GM12878 (cell line): ENCODE data around the gene INPP5D. TPM values are rescaled to one million over a fixed set of nuclear protein-coding genes. Genes with fewer than 3 reads are reported as not detected.

Source experiments
- ATAC-seq: fragments of 200-7000 bp; cut with Tn5 transposase; 3 replicates; pipeline ENCODE4 v1.9.1; 2020; ENCODE audit warnings: mild to moderate bottlenecking, moderate library complexity
- BruUV-seq: library from RNA; stranded (reverse); fragments of 400-500 nt; replicated peaks from 2 replicates; lab custom pipeline; 2021; lab: Mats Ljungman, UMichigan
- CTCF ChIA-PET: fragments of 300-600 bp; sonication (Branson Sonifier 250); formaldehyde crosslinking; extraction: SDS; loops from one replicate; lab custom pipeline; 2021; ENCODE audit warnings: inconsistent platforms; lab: Yijun Ruan, JAX
- POLR2A ChIA-PET: fragments of 350-600 bp; formaldehyde crosslinking; extraction: SDS; loops from one replicate; lab custom pipeline; 2021; ENCODE audit warnings: inconsistent platforms; lab: Charles Lee
- RAD21 ChIA-PET: fragments of 300-600 bp; sonication (Branson Sonifier 250); formaldehyde crosslinking; loops from one replicate; lab custom pipeline; 2023; ENCODE audit warnings: antibody characterized with exemption; ENCODE audit not compliant: unreplicated experiment; lab: Charles Lee
- SMC1A ChIA-PET: fragments of 300-600 bp; sonication (Branson Sonifier 250); formaldehyde crosslinking; loops from one replicate; lab custom pipeline; 2023; ENCODE audit not compliant: unreplicated experiment, uncharacterized antibody; lab: Charles Lee
- DNase-seq: peaks from one replicate; pipeline ENCODE4 v3.0.0-alpha.2; 2011; ENCODE audit warnings: low read depth, low spot score
- FAIRE-seq: peaks from 3 replicates; lab custom pipeline; 2011; peaks lifted over from hg19 to GRCh38; lab: Jason Lieb, UNC
- H2AFZ ChIP-seq: 2 replicates; pipeline ENCODE4 v1.6.0; 2011; ENCODE audit warnings: low read depth, low read length, control low read depth; ENCODE audit not compliant: control insufficient read depth
- H3K27ac ChIP-seq: 2 replicates; pipeline ENCODE4 v1.5.1; 2011; ENCODE audit warnings: control low read depth; ENCODE audit not compliant: control insufficient read depth, insufficient read depth
- H3K27me3 ChIP-seq, 2 experiments: replicated peaks in 1 of 2; 2 replicates each; pipeline versions ENCODE4 v1.6.0 to v1.6.1; 2011; ENCODE audit warnings: low read length in 1 of 2; ENCODE audit not compliant: control insufficient read depth in 2 of 2, insufficient read depth in 2 of 2
- H3K36me3 ChIP-seq, 2 experiments: 2 replicates each; pipeline ENCODE4 v1.5.1; 2011; ENCODE audit warnings: low read length in 1 of 2; ENCODE audit not compliant: control insufficient read depth in 2 of 2, insufficient read depth in 2 of 2
- H3K4me1 ChIP-seq: 2 replicates; pipeline ENCODE4 v1.6.1; 2011; ENCODE audit warnings: mild to moderate bottlenecking, low read length, moderate library complexity, mixed read lengths; ENCODE audit not compliant: control insufficient read depth, insufficient read depth
- H3K4me2 ChIP-seq: 2 replicates; pipeline ENCODE4 v1.6.0; 2011; ENCODE audit warnings: control low read depth; ENCODE audit not compliant: control insufficient read depth, insufficient read depth
- H3K4me3 ChIP-seq: fragments of 200-600 bp; sonication (generic); 2 replicates; pipeline ENCODE4 v1.5.1; 2016
- H3K79me2 ChIP-seq: 2 replicates; pipeline ENCODE4 v1.6.0; 2011; ENCODE audit warnings: low read length; ENCODE audit not compliant: control insufficient read depth, insufficient read depth
- H3K9ac ChIP-seq: 2 replicates; pipeline ENCODE4 v1.8.0; 2011; ENCODE audit warnings: low read length, control low read depth, mixed read lengths; ENCODE audit not compliant: control insufficient read depth, insufficient read depth
- H3K9me3 ChIP-seq: replicated peaks from 3 replicates; pipeline ENCODE4 v1.5.1; 2011; ENCODE audit warnings: mild to moderate bottlenecking, low read length; ENCODE audit not compliant: control insufficient read depth, insufficient read depth
- H4K20me1 ChIP-seq: 2 replicates; pipeline ENCODE4 v1.6.0; 2011; ENCODE audit not compliant: control insufficient read depth, insufficient read depth
- CEBPB ChIP-seq, 2 experiments: fragments of 150-350 bp in 1 of 2; IDR thresholded peaks; 2 replicates each; pipeline ENCODE4 v1.6.1; 2012 to 2014; ENCODE audit warnings: low read depth in 2 of 2, low read length in 2 of 2, borderline replicate concordance in 1 of 2, inconsistent platforms in 1 of 2
- CREB1 ChIP-seq: IDR thresholded peaks from 2 replicates; pipeline ENCODE4 v1.6.1; 2012; ENCODE audit warnings: low read depth, mild to moderate bottlenecking, inconsistent platforms
- IKZF1 ChIP-seq: fragments of 450-650 bp; conservative IDR thresholded peaks from 2 replicates; pipeline ENCODE4 v1.6.1; 2017; ENCODE audit warnings: antibody characterized with exemption, mild to moderate bottlenecking
- IRF4 ChIP-seq: IDR thresholded peaks from 2 replicates; pipeline ENCODE4 v1.6.1; 2011; ENCODE audit warnings: low read depth, low read length
- IRF5 ChIP-seq: fragments of 450-650 bp; IDR thresholded peaks from 2 replicates; pipeline ENCODE4 v1.6.1; 2017; ENCODE audit warnings: borderline replicate concordance
- RUNX3 ChIP-seq: IDR thresholded peaks from 2 replicates; pipeline ENCODE4 v1.6.1; 2012; ENCODE audit warnings: low read length, inconsistent platforms
- ZNF592 ChIP-seq: fragments of 450-650 bp; IDR thresholded peaks from 2 replicates; pipeline ENCODE4 v1.6.1; 2017; ENCODE audit warnings: mild to moderate bottlenecking, moderate library complexity
- WGBS: methylation state at CpG from one replicate; pipeline ENCODE4 v1.1.6; 2016; ENCODE audit warnings: low lambda C conversion rate; ENCODE audit not compliant: insufficient replicate concordance, insufficient coverage; ENCODE audit errors: missing lambda C conversion rate; 5-methylcytosine and 5-hydroxymethylcytosine counted together
- in situ Hi-C: fragments of 300-500 bp; cut with MboI; formaldehyde crosslinking; loops from 9 replicates; pipeline ENCODE4 v1.14.3; 2018; ENCODE audit warnings: mixed read lengths
- intact Hi-C: fragments of 100-400 bp; cut with micrococcal nuclease; formaldehyde crosslinking; loops from one replicate; pipeline ENCODE4 v1.14.2; 2022; ENCODE audit not compliant: unreplicated experiment
- polyA plus RNA-seq, 11 experiments: library from polyadenylated mRNA; depleted of rRNA in 4 of 11; unstranded in 6 of 11; stranded (reverse) in 5 of 11; fragments of >200 nt; fragmentation: Nextera tagmentation in 4 of 11; fragmentation: Illumina TruSeq in 1 of 11; extraction: Ambion mirVana in 4 of 11; extraction: Trizol in 1 of 11; gene quantifications; 1 replicate in 1 of 11; 2 replicates in 10 of 11; pipeline versions ENCODE4 v1.2.1 to v1.2.3, GENCODE V29; 2011 to 2016; ENCODE audit warnings: inconsistent platforms in 2 of 11, missing spikeins in 2 of 11, low read depth in 1 of 11
- total RNA-seq, 4 experiments: library from RNA; depleted of rRNA in 3 of 4; stranded (reverse); fragments of >200 nt in 3 of 4; fragmentation: Illumina TruSeq in 1 of 4; extraction: Trizol in 1 of 4; gene quantifications; 2 replicates each; pipeline versions ENCODE4 v1.2.1 to v1.2.3, GENCODE V29; 2013 to 2021
- TF ChIP-seq, protein P1 (sequence below): IDR thresholded peaks from 2 replicates; pipeline ENCODE4 v1.6.1; 2011; ENCODE audit warnings: borderline replicate concordance, low read depth, mild to moderate bottlenecking, moderate library complexity, mixed read lengths, low read length; ENCODE audit not compliant: insufficient read depth; ENCODE audit errors: extremely low read length
- TF ChIP-seq, protein P2 (sequence below): fragments of 150-350 bp; IDR thresholded peaks from 2 replicates; pipeline ENCODE4 v1.6.1; 2014; ENCODE audit warnings: mild to moderate bottlenecking, low read depth, low read length
- TF ChIP-seq, protein P3 (sequence below): IDR thresholded peaks from 2 replicates; pipeline ENCODE4 v1.6.1; 2012; ENCODE audit warnings: low read depth, low read length, improper control_type of control experiment

Gene INPP5D
- total and polyA plus RNA-seq, 10 of the 15 experiments (the other 5 are each of a cell fraction or from before 2014, with no cell fraction given): 11.8 to 139 (median 88.8) TPM

- Histone ChIP-seq H3K4me3 (no peak overlapping the region), H3K9me3 (no peaks in the 10 kb centered on the region; the same call in 2 of the 3 replicates), H2AFZ (peak overlapping the region; percentile 64), H3K27me3 (no peaks in the 10 kb centered on the region), H3K9ac (no peak overlapping the region), H3K27ac (peak overlapping the region; percentile 66), H3K79me2 (no peaks in the 10 kb centered on the region), H3K36me3 (no peaks in the 10 kb centered on the region), H3K4me1 (peaks cover 28% of the 10 kb centered on the region), H3K4me2 (peak overlapping the region; percentile 73), H4K20me1 (no peaks in the 10 kb centered on the region)
- intact Hi-C loops (loop anchor here (2.0 kb wide), 1 partner anchor 20 kb away; no protein-coding TSS in a partner anchor), in situ Hi-C loops (no loop called here)
- peak; percentile 57 for FAIRE-seq
- POLR2A ChIA-PET: interaction anchor here (0.6 to 2.5 kb wide), 13 partner anchors 9 to 162 kb away, joined by 3 to 16 read pairs (median 4); partner anchors contain the start of gene ATG16L1
- WGBS: 41% methylated on average over 14 of the region's 14 CpGs
- peak; percentile 95 for ATAC-seq
- SMC1A ChIA-PET: interaction anchor here (0.6 to 4.3 kb wide), 18 partner anchors 11 to 450 kb away, joined by 3 to 34 read pairs (median 5); partner anchors contain the start of genes ATG16L1 and INPP5D
- BruUV-seq: no TSS peak
- DNase-seq: peak; percentile 75
- RAD21 ChIA-PET: interaction anchor here (0.6 to 3.1 kb wide), 17 partner anchors 8 to 265 kb away, joined by 3 to 34 read pairs (median 7); partner anchors contain the start of genes ATG16L1 and INPP5D
- CTCF ChIA-PET: interaction anchor here (0.9 to 3.6 kb wide), 12 partner anchors 14 to 369 kb away, joined by 3 to 20 read pairs (median 4); partner anchors contain the start of gene ATG16L1
- TF ChIP-seq RUNX3 (peak; percentile 82), CEBPB (IDR thresholded peaks at IDR 0.05; ENCODE audit: borderline replicate concordance in 1 of 2, low read depth in 2 of 2, low read length in 2 of 2) (no peak), CREB1 (peak; percentile 34; the same call in 1 of the 2 replicates), IRF5 (no peak), IKZF1 (peak; percentile 75), IRF4 (peak; percentile 78; the same call in 1 of the 2 replicates), ZNF592 (no peak)
- TF ChIP-seq, protein P1, sequence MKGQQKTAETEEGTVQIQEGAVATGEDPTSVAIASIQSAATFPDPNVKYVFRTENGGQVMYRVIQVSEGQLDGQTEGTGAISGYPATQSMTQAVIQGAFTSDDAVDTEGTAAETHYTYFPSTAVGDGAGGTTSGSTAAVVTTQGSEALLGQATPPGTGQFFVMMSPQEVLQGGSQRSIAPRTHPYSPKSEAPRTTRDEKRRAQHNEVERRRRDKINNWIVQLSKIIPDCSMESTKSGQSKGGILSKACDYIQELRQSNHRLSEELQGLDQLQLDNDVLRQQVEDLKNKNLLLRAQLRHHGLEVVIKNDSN: no peak
- TF ChIP-seq, protein P2, sequence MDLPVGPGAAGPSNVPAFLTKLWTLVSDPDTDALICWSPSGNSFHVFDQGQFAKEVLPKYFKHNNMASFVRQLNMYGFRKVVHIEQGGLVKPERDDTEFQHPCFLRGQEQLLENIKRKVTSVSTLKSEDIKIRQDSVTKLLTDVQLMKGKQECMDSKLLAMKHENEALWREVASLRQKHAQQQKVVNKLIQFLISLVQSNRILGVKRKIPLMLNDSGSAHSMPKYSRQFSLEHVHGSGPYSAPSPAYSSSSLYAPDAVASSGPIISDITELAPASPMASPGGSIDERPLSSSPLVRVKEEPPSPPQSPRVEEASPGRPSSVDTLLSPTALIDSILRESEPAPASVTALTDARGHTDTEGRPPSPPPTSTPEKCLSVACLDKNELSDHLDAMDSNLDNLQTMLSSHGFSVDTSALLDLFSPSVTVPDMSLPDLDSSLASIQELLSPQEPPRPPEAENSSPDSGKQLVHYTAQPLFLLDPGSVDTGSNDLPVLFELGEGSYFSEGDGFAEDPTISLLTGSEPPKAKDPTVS: no peak
- TF ChIP-seq, protein P3, sequence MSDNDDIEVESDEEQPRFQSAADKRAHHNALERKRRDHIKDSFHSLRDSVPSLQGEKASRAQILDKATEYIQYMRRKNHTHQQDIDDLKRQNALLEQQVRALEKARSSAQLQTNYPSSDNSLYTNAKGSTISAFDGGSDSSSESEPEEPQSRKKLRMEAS: no peak
Measured at GRCh38 chr2:233223059-233223894, 163.1 kb downstream of the INPP5D start.
